ENCODE results near the gene GUCY2F.

Gene GUCY2F

GRCh38 chrX:109327251-109327650 is 154.6 kb downstream of the GUCY2F start:
- FAIRE-seq: no peak

Data from colon (tissue), 2 donors.